ENCODE results near the gene FBXO33. TPM values are rescaled to one million over a fixed set of nuclear protein-coding genes. Genes with fewer than 3 reads are reported as not detected.

The FBXO33 gene
- total RNA-seq, 2 donors from 2014 or later = 11.9 to 13.2 TPM

GRCh38 chr14:39393289-39393688 is 38.9 kb downstream of the FBXO33 start:
- Histone ChIP-seq H3K4me3 (no peak overlapping the region), H3K4me1 (peaks cover 10% of the 10 kb centered on the region), H3K27ac (no peak overlapping the region), H3K9me3 (no peaks in the 10 kb centered on the region), H3K36me3 (replicated peaks in 1 of 2; ENCODE audit: insufficient read depth in 1 of 2, low read depth in 2 of 2) (no peaks in the 10 kb centered on the region), H3K27me3 (no peaks in the 10 kb centered on the region)
- intact Hi-C loops (cut with DNase I) = no loop called here
- DNase-seq = no peak
- TF ChIP-seq CTCF (IDR thresholded peaks at IDR 0.05) (no peak), POLR2A (IDR thresholded peaks at IDR 0.05) (no peak)
- ATAC-seq = no peak
- 32 to 41% methylated on average over 1 of the region's 1 CpG for WGBS, 2 donors

- no peak overlapping the region for H3K27ac ChIP-seq
- no peak for TF ChIP-seq CTCF (IDR thresholded peaks at IDR 0.05)
- TF ChIP-seq POLR2A (IDR thresholded peaks at IDR 0.05) = no peak
- WGBS, 2 donors = 77 to 86% methylated on average over 4 of the region's 4 CpGs
- H3K27me3 ChIP-seq = no peaks in the 10 kb centered on the region
- DNase-seq (no peak), ATAC-seq (no peak)
- no peaks in the 10 kb centered on the region for H3K9me3 ChIP-seq
- intact Hi-C loops (cut with DNase I) = no loop called here
- no peaks in the 10 kb centered on the region for H3K4me1 ChIP-seq
- no peak overlapping the region for H3K4me3 ChIP-seq
- H3K36me3 ChIP-seq (replicated peaks in 1 of 2; ENCODE audit: insufficient read depth in 1 of 2, low read depth in 2 of 2) = no peaks in the 10 kb centered on the region
Observed at GRCh38 chr14:39384177-39384576, 48.1 kb downstream of the FBXO33 start.

GRCh38 chr14:39383741-39384140 is 48.5 kb downstream of the FBXO33 start:
- no peak for TF ChIP-seq CTCF (IDR thresholded peaks at IDR 0.05)
- no peak for TF ChIP-seq POLR2A (IDR thresholded peaks at IDR 0.05)
- DNase-seq (no peak), ATAC-seq (no peak)
- Histone ChIP-seq H3K9me3 (no peaks in the 10 kb centered on the region), H3K27me3 (no peaks in the 10 kb centered on the region), H3K27ac (no peak overlapping the region), H3K36me3 (replicated peaks in 1 of 2; ENCODE audit: insufficient read depth in 1 of 2, low read depth in 2 of 2) (no peaks in the 10 kb centered on the region), H3K4me3 (no peak overlapping the region), H3K4me1 (no peaks in the 10 kb centered on the region)
- WGBS, 2 donors = 76 to 77% methylated on average over 1 of the region's 1 CpG
- intact Hi-C loops (cut with DNase I) = no loop called here

GRCh38 chr14:39383026-39383660 is 49.1 kb downstream of the FBXO33 start:
- H3K27me3 ChIP-seq = no peaks in the 10 kb centered on the region
- H3K9me3 ChIP-seq = no peaks in the 10 kb centered on the region
- H3K36me3 ChIP-seq (replicated peaks in 1 of 2; ENCODE audit: insufficient read depth in 1 of 2, low read depth in 2 of 2) = no peaks in the 10 kb centered on the region
- H3K27ac ChIP-seq = no peak overlapping the region
- ATAC-seq = no peak
- DNase-seq = no peak
- H3K4me1 ChIP-seq = no peaks in the 10 kb centered on the region
- intact Hi-C loops (cut with DNase I) = no loop called here
- WGBS, 2 donors = 86 to 100% methylated on average over 1 of the region's 1 CpG
- H3K4me3 ChIP-seq = no peak overlapping the region
- TF ChIP-seq CTCF (IDR thresholded peaks at IDR 0.05) (no peak), POLR2A (IDR thresholded peaks at IDR 0.05) (no peak)

GRCh38 chr14:39382463-39382862 is 49.8 kb downstream of the FBXO33 start:
- intact Hi-C loops (cut with DNase I) = no loop called here
- Histone ChIP-seq H3K27me3 (no peaks in the 10 kb centered on the region), H3K36me3 (replicated peaks in 1 of 2; ENCODE audit: insufficient read depth in 1 of 2, low read depth in 2 of 2) (no peaks in the 10 kb centered on the region), H3K9me3 (no peaks in the 10 kb centered on the region), H3K4me1 (no peaks in the 10 kb centered on the region), H3K27ac (no peak overlapping the region), H3K4me3 (no peak overlapping the region)
- TF ChIP-seq POLR2A (IDR thresholded peaks at IDR 0.05) = no peak
- TF ChIP-seq CTCF (IDR thresholded peaks at IDR 0.05) = no peak
- no peak for ATAC-seq
- DNase-seq = no peak
- WGBS, 2 donors = 54 to 59% methylated on average over 3 of the region's 3 CpGs
